Measurements from ENCODE around the gene CD200. TPM values are rescaled to one million over a fixed set of nuclear protein-coding genes. Genes with fewer than 3 reads are reported as not detected.

The CD200 gene
- total and polyA plus RNA-seq, 11 donors = 0.26 to 23.9 (median 0.81) TPM

- Histone ChIP-seq H3K9me3 (no peaks in the 10 kb centered on the region), H3K4me3 (no peak overlapping the region), H3K27ac (no peak overlapping the region), H3K27me3 (no peaks in the 10 kb centered on the region), H3K4me1 (peaks cover 0 to 8% (median 0%) of the 10 kb centered on the region in 12 donors), H3K36me3 (no peaks in the 10 kb centered on the region)
- intact Hi-C loops (cut with DNase I) = loop anchor here in 1 of 10 donors (10.0 kb wide), 1 partner anchor 193 kb away; no protein-coding TSS in a partner anchor
- DNase-seq (no peak), ATAC-seq (no peak)
- 30 to 46% (median 38%) methylated on average over 5 of the region's 5 CpGs for WGBS, 4 donors
- TF ChIP-seq CTCF (IDR thresholded peaks at IDR 0.05) (no peak), POLR2A (IDR thresholded peaks at IDR 0.05) (no peak)
These were observed 10.9 kb upstream of the CD200 start for GRCh38 chr3:112321867-112322652.

GRCh38 chr3:112327371-112327951 is 5.5 kb upstream of the CD200 start:
- no peak overlapping the region for H3K27ac ChIP-seq
- H3K4me3 ChIP-seq = no peak overlapping the region
- ATAC-seq = peak in 3 of 4 donors; percentile 71 to 84 (median 80)
- peaks cover 0 to 6% (median 0%) of the 10 kb centered on the region in 12 donors for H3K4me1 ChIP-seq
- TF ChIP-seq POLR2A (IDR thresholded peaks at IDR 0.05) = no peak
- peak; percentile 22 to 68 (median 56) for TF ChIP-seq CTCF (IDR thresholded peaks at IDR 0.05)
- no peaks in the 10 kb centered on the region for H3K36me3 ChIP-seq
- WGBS, 4 donors = 7 to 14% (median 9%) methylated on average over 2 of the region's 2 CpGs
- H3K9me3 ChIP-seq = no peaks in the 10 kb centered on the region
- intact Hi-C loops (cut with DNase I) = loop anchor here in 7 of 10 donors (1.0 to 10.0 kb wide), 4 partner anchors 187 to 192 kb away; no protein-coding TSS in a partner anchor
- H3K27me3 ChIP-seq = peaks cover 0 to under 1% (median 0%) of the 10 kb centered on the region in 9 donors
- peak in 1 of 5 donors; percentile 20 for DNase-seq

- Histone ChIP-seq H3K4me3 (no peak overlapping the region), H3K27ac (no peak overlapping the region), H3K36me3 (no peaks in the 10 kb centered on the region), H3K9me3 (no peaks in the 10 kb centered on the region), H3K27me3 (peaks cover 0 to 9% (median 0%) of the 10 kb centered on the region in 9 donors), H3K4me1 (peaks cover 0 to 11% (median 0%) of the 10 kb centered on the region in 12 donors)
- DNase-seq (no peak), ATAC-seq (no peak)
- TF ChIP-seq POLR2A (IDR thresholded peaks at IDR 0.05) (no peak), CTCF (IDR thresholded peaks at IDR 0.05) (no peak)
- WGBS, 4 donors = 89 to 96% (median 93%) methylated on average over 4 of the region's 4 CpGs
- intact Hi-C loops (cut with DNase I) = no loop called here
These were observed 1.1 kb upstream of the CD200 start for GRCh38 chr3:112331851-112332250.

Measured in heart left ventricle (tissue), 16 donors.